ENCODE results near the gene PAMR1. TPM values are rescaled to one million over a fixed set of nuclear protein-coding genes. Genes with fewer than 3 reads are reported as not detected.

The PAMR1 gene
- total and polyA plus RNA-seq, 3 experiments from 2014 or later = not detected

DNA sequence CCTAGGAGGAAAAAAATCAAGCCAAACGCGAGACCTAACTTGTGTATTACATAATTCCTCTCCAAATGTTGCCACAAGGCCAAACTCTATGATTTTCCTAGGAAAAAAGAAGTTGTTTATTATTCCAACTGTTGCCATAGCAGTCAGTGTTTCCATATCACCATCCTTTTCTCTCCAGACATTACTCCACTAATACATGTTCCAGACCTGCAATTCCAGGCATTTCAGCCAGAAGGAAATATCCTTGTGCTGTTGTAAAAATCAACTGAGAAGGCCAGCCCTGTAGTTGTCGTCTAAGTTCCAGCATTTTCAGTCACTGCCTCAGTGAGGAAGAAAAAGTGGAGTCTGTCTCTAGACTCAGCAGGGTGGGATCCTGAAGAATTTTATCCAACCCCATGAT is 33.1 kb upstream of the PAMR1 start:
- Mint-ChIP-seq H3K4me1 (no peaks in the 10 kb centered on the region), H3K27ac (no peak overlapping the region), H3K9me3 (no peaks in the 10 kb centered on the region), H3K36me3 (no peaks in the 10 kb centered on the region), H3K27me3 (peaks cover 11 to 64% of the 10 kb centered on the region in 2 donors), H3K4me3 (no peak overlapping the region)
- no peaks in the 10 kb centered on the region for H3K9me3 ChIP-seq (ENCODE audit: low read length)
- no peaks in the 10 kb centered on the region for H3K36me3 ChIP-seq (ENCODE audit: insufficient read depth, low read length)
- ChIA-PET CTCF (no interaction called here), POLR2A (no interaction called here)
- DNase-seq = no peak
- H3K27me3 ChIP-seq (ENCODE audit: insufficient read depth, low read length, poor library complexity, severe bottlenecking) = no peaks in the 10 kb centered on the region
- H3K4me3 ChIP-seq (ENCODE audit: low read length) = no peak overlapping the region
- no peaks in the 10 kb centered on the region for H3K4me1 ChIP-seq (ENCODE audit: insufficient read depth, low read length)
- H3K27ac ChIP-seq (ENCODE audit: low read depth, low read length) = no peak overlapping the region

DNA sequence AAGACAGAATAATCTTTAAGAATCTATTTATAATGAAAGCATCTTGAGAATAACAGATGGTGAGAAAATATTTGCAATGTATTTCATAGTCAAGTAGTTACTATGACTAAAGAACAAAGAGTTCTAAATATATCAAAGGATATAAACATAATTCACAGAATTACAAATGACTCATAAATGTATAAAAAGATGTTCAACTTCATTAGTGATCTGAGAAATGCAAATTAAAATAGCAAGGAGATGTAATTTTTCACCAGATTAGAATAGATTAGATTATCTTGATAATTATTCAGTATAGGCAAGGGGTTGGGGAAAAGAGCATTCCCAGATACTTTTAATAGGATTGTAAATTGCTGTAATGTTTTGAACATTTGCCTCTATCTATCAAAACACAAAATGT is 30.1 kb upstream of the PAMR1 start:
- Histone ChIP-seq H3K4me3 (ENCODE audit: low read length) (no peak overlapping the region), H3K4me1 (ENCODE audit: insufficient read depth, low read length) (no peaks in the 10 kb centered on the region), H3K27ac (ENCODE audit: low read depth, low read length) (no peak overlapping the region), H3K9me3 (ENCODE audit: low read length) (no peaks in the 10 kb centered on the region), H3K36me3 (ENCODE audit: insufficient read depth, low read length) (no peaks in the 10 kb centered on the region), H3K27me3 (ENCODE audit: insufficient read depth, low read length, poor library complexity, severe bottlenecking) (no peaks in the 10 kb centered on the region)
- H3K9me3 Mint-ChIP-seq = no peaks in the 10 kb centered on the region
- H3K27ac Mint-ChIP-seq = no peak overlapping the region
- no peak overlapping the region for H3K4me3 Mint-ChIP-seq
- CTCF ChIA-PET = no interaction called here
- no peaks in the 10 kb centered on the region for H3K36me3 Mint-ChIP-seq
- H3K27me3 Mint-ChIP-seq = peaks cover 7 to 71% of the 10 kb centered on the region in 2 donors
- DNase-seq = no peak
- H3K4me1 Mint-ChIP-seq = no peaks in the 10 kb centered on the region
- POLR2A ChIA-PET = no interaction called here

DNA sequence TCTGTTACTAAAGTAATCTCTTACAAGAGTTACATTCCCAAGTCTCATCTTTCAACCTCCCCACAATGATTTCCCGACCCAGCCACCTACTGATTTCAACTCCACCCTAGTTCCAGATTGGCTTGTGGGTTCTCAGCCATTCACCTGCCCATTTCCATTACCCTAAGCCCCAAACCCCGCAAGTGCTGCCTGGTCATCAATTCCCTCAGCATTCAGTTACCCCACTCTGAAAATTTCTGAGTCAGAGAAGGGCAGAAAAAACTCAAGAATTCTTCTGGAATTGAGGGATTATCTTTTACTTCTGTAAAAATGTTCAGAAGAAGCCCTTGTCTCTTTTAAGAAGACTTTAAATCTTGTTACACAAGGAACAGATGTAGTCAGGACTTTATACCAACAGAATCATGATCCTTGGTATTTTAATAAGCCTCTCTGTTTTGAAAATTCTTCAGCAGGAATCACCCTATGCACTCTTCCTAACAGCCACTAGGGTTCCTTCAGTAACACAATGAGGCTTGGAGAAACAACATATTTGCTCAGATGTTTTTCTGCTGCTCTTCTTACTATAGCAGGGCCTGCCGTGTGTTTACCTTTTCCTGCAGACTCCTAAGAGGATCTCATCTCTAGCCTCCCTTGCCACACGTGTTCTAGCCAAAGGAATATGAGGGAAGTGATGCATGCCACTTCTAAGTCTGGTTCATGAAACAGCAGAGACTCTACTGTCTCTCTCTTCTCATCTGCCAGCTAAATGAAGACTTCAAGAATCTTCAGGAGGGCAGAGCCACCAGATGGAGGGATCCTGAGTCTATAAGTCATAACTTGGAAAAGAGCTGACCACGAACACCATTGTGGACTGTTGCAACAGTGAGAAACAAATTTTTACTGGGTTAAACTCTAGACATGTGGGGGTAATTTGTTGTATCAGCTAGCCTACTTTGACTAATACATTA is 29.3 kb upstream of the PAMR1 start:
- H3K9me3 Mint-ChIP-seq = no peaks in the 10 kb centered on the region
- POLR2A ChIA-PET = no interaction called here

DNA sequence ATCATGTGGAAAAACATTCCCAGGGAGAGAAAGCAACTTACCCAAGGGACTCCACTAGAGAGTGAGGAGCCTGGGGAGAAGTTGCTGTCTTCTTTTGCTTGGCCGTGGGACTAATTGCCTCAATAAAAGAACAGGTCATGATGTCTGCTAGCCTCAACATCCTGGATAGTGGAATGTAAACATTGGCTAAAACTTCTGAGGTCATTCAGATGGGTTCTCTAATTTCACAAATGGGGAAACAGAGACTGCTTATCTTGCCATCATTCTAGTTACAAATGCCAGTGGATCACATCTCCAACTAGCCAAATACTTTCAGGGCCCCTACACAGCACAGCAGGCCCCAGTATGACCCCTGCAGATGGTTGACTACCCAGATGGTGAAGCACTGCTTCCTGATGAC is 28.4 kb upstream of the PAMR1 start:
- no peak overlapping the region for H3K4me3 Mint-ChIP-seq
- H3K27ac Mint-ChIP-seq = no peak overlapping the region
- no peaks in the 10 kb centered on the region for H3K9me3 Mint-ChIP-seq
- no peak for DNase-seq
- H3K4me3 ChIP-seq (ENCODE audit: low read length) = no peak overlapping the region
- POLR2A ChIA-PET = no interaction called here
- H3K4me1 Mint-ChIP-seq = no peaks in the 10 kb centered on the region
- H3K27me3 ChIP-seq (ENCODE audit: insufficient read depth, low read length, poor library complexity, severe bottlenecking) = no peaks in the 10 kb centered on the region
- no peaks in the 10 kb centered on the region for H3K36me3 Mint-ChIP-seq
- no peak overlapping the region for H3K27ac ChIP-seq (ENCODE audit: low read depth, low read length)
- H3K27me3 Mint-ChIP-seq = peaks cover 6 to 67% of the 10 kb centered on the region in 2 donors
- CTCF ChIA-PET = no interaction called here
- H3K36me3 ChIP-seq (ENCODE audit: insufficient read depth, low read length) = no peaks in the 10 kb centered on the region
- no peaks in the 10 kb centered on the region for H3K4me1 ChIP-seq (ENCODE audit: insufficient read depth, low read length)
- H3K9me3 ChIP-seq (ENCODE audit: low read length) = no peaks in the 10 kb centered on the region

More for the DNA sequence above, 29.3 kb upstream of the PAMR1 start:
- H3K36me3 ChIP-seq (ENCODE audit: insufficient read depth, low read length) = no peaks in the 10 kb centered on the region
- H3K9me3 ChIP-seq (ENCODE audit: low read length) = no peaks in the 10 kb centered on the region
- no peaks in the 10 kb centered on the region for H3K4me1 Mint-ChIP-seq
- H3K27me3 Mint-ChIP-seq = peaks cover 5 to 66% of the 10 kb centered on the region in 2 donors
- H3K4me3 Mint-ChIP-seq = no peak overlapping the region
- H3K36me3 Mint-ChIP-seq = no peaks in the 10 kb centered on the region
- H3K27ac Mint-ChIP-seq = no peak overlapping the region
- no peak for DNase-seq
- H3K4me3 ChIP-seq (ENCODE audit: low read length) = no peak overlapping the region
- H3K4me1 ChIP-seq (ENCODE audit: insufficient read depth, low read length) = no peaks in the 10 kb centered on the region
- no peak overlapping the region for H3K27ac ChIP-seq (ENCODE audit: low read depth, low read length)
- CTCF ChIA-PET = no interaction called here
- H3K27me3 ChIP-seq (ENCODE audit: insufficient read depth, low read length, poor library complexity, severe bottlenecking) = no peaks in the 10 kb centered on the region

DNA sequence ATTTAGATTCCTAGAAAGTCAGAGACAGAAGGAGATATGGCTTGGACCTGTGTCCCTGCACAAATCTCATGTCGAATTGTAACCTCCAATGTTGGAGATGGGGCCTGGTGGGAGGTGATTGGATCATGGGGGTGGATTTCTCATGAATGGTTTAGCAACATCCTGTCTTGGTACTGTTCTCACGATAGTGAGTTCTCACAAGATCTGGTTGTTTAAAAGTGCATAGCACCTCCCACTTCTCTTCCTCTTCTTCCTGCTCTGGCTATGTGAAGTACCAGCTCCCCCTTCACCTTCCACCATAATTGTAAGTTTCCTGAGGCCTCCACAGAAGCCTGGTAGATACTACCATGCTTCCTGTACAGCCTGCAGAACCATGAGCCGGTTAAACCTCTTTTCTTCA is 27.6 kb upstream of the PAMR1 start:
- H3K4me1 Mint-ChIP-seq = no peaks in the 10 kb centered on the region
- CTCF ChIA-PET = interaction anchor here (0.7 kb wide), 1 partner anchor 767 kb away, joined by 3 read pairs; no protein-coding TSS in a partner anchor
- H3K4me3 Mint-ChIP-seq = no peak overlapping the region

DNA sequence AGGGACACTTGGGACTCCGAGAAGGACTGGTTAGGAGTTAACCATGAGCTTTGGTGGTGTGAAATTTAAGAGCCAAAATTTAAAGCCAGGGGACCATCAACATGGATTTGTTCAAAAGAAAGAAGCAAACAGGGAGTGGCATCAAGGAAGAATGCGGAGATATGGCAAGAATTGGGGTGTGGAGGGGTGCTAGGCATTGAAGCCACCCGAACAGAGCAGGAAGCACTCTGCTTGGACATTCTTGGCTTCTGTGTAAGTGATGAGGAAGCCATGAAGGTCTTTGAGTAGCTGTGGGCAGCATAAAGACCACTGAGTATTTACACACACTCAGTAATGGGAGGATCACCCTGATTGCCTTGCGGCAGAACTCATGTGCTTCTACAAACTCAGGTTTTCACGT is 27.2 kb upstream of the PAMR1 start:
- ChIA-PET CTCF (interaction anchor here (0.7 kb wide), 1 partner anchor 768 kb away, joined by 3 read pairs; no protein-coding TSS in a partner anchor), POLR2A (no interaction called here)
- Histone ChIP-seq H3K9me3 (ENCODE audit: low read length) (no peaks in the 10 kb centered on the region), H3K4me3 (ENCODE audit: low read length) (no peak overlapping the region), H3K4me1 (ENCODE audit: insufficient read depth, low read length) (no peaks in the 10 kb centered on the region), H3K27me3 (ENCODE audit: insufficient read depth, low read length, poor library complexity, severe bottlenecking) (peaks cover under 1% of the 10 kb centered on the region), H3K27ac (ENCODE audit: low read depth, low read length) (no peak overlapping the region), H3K36me3 (ENCODE audit: insufficient read depth, low read length) (no peaks in the 10 kb centered on the region)
- no peak for DNase-seq
- peaks cover 13 to 69% of the 10 kb centered on the region in 2 donors for H3K27me3 Mint-ChIP-seq
- H3K27ac Mint-ChIP-seq = peak overlapping the region in 1 of 8 donors; percentile 26
- no peak overlapping the region for H3K4me3 Mint-ChIP-seq
- H3K36me3 Mint-ChIP-seq = no peaks in the 10 kb centered on the region
- H3K4me1 Mint-ChIP-seq = no peaks in the 10 kb centered on the region
- no peaks in the 10 kb centered on the region for H3K9me3 Mint-ChIP-seq

More for the DNA sequence above, 27.6 kb upstream of the PAMR1 start:
- Histone ChIP-seq H3K36me3 (ENCODE audit: insufficient read depth, low read length) (no peaks in the 10 kb centered on the region), H3K9me3 (ENCODE audit: low read length) (no peaks in the 10 kb centered on the region), H3K27me3 (ENCODE audit: insufficient read depth, low read length, poor library complexity, severe bottlenecking) (no peaks in the 10 kb centered on the region), H3K27ac (ENCODE audit: low read depth, low read length) (no peak overlapping the region), H3K4me3 (ENCODE audit: low read length) (no peak overlapping the region), H3K4me1 (ENCODE audit: insufficient read depth, low read length) (no peaks in the 10 kb centered on the region)
- Mint-ChIP-seq H3K36me3 (no peaks in the 10 kb centered on the region), H3K27ac (no peak overlapping the region), H3K9me3 (no peaks in the 10 kb centered on the region), H3K27me3 (peaks cover 10 to 73% of the 10 kb centered on the region in 2 donors)
- DNase-seq = no peak
- POLR2A ChIA-PET = no interaction called here

DNA sequence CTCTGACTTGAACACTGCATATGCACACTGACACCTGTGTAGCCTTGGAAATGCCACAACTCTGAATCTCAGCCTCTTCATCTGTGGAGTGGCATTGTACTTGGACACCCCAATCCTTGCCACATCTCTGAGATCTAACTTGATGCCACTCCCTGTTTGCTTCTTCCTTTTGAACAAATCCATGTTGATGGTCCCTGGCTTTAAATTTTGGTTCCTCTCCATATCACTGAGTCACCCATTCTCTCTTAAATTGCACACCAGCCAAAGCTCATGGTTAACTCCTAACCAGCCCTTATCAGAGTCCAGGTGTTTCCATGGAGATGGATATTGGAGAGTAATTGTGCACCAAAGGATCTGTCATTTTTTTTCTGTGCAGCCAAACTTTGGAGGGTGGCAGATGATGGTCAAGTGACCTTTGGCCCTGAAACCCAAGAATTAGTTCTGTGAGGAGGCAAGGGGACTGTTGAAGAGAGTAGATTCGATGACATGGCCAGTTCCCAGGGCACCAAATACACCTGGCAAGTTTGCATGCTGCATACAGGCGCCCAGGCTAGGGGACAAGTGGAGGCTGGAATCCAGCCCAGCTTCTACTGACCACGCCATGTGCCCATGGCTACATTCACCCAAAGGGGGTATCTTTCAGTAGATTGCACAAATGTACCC is 25.1 kb upstream of the PAMR1 start:
- peaks cover 3% of the 10 kb centered on the region for H3K27me3 ChIP-seq (ENCODE audit: insufficient read depth, low read length, poor library complexity, severe bottlenecking)
- no peak overlapping the region for H3K4me3 ChIP-seq (ENCODE audit: low read length)
- H3K27ac ChIP-seq (ENCODE audit: low read depth, low read length) = no peak overlapping the region
- H3K36me3 Mint-ChIP-seq = no peaks in the 10 kb centered on the region
- H3K4me1 Mint-ChIP-seq = no peaks in the 10 kb centered on the region
- no peaks in the 10 kb centered on the region for H3K9me3 Mint-ChIP-seq
- peaks cover 18 to 53% of the 10 kb centered on the region in 2 donors for H3K27me3 Mint-ChIP-seq
- H3K4me3 Mint-ChIP-seq = no peak overlapping the region
- POLR2A ChIA-PET = no interaction called here
- no peaks in the 10 kb centered on the region for H3K4me1 ChIP-seq (ENCODE audit: insufficient read depth, low read length)
- CTCF ChIA-PET = no interaction called here
- H3K9me3 ChIP-seq (ENCODE audit: low read length) = no peaks in the 10 kb centered on the region
- no peak overlapping the region for H3K27ac Mint-ChIP-seq
- no peak for DNase-seq
- H3K36me3 ChIP-seq (ENCODE audit: insufficient read depth, low read length) = no peaks in the 10 kb centered on the region

DNA sequence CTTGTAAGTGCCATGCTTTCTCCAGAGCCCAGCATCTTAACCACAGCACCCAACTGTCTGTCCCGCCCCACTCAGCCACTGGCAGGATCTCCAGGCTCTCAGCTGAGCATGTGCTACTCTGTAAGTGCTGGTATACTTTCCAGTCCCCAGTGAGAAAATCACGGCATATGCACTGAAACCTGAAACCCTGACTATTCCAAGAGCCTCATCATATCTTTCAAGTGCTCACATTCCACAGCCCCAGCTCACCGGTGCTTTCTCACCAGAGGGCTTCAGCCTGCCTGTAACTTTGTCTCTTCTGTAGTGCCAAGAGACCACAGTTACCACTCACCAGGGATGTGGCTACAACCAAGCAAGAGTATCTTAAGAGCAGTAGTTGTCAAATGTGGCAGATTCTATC is 24.4 kb upstream of the PAMR1 start:
- CTCF ChIA-PET = no interaction called here
- POLR2A ChIA-PET = no interaction called here
- Mint-ChIP-seq H3K27me3 (peaks cover 18 to 46% of the 10 kb centered on the region in 2 donors), H3K36me3 (no peaks in the 10 kb centered on the region), H3K4me1 (no peaks in the 10 kb centered on the region), H3K27ac (no peak overlapping the region), H3K9me3 (peaks cover 0 to 3% (median 0%) of the 10 kb centered on the region in 5 donors), H3K4me3 (no peak overlapping the region)
- Histone ChIP-seq H3K4me3 (ENCODE audit: low read length) (no peak overlapping the region), H3K27ac (ENCODE audit: low read depth, low read length) (no peak overlapping the region), H3K9me3 (ENCODE audit: low read length) (no peaks in the 10 kb centered on the region), H3K4me1 (ENCODE audit: insufficient read depth, low read length) (no peaks in the 10 kb centered on the region), H3K27me3 (ENCODE audit: insufficient read depth, low read length, poor library complexity, severe bottlenecking) (peaks cover 3% of the 10 kb centered on the region), H3K36me3 (ENCODE audit: insufficient read depth, low read length) (no peaks in the 10 kb centered on the region)
- no peak for DNase-seq

Measured in CD8-positive, alpha-beta memory T cell (primary cell).